Endothelial cell of umbilical vein (primary cell): Measurements from ENCODE around the gene TAB3. TPM values are rescaled to one million over a fixed set of nuclear protein-coding genes. Genes with fewer than 3 reads are reported as not detected.

ENCODE experiments used
- BruUV-seq: library from RNA; stranded (reverse); fragments of 400-500 nt; replicated peaks from 2 replicates; lab custom pipeline; 2021; lab: Mats Ljungman, UMichigan
- CTCF ChIA-PET: fragments of 300-600, 350-600 bp; sonication (Branson Sonifier 250); formaldehyde crosslinking; loops from one replicate; lab custom pipeline; 2021; ENCODE audit warnings: antibody characterized with exemption, inconsistent platforms; lab: Charles Lee
- POLR2A ChIA-PET: fragments of 300-600, 350-600 bp; sonication (Branson Sonifier 250); formaldehyde crosslinking; loops from one replicate; lab custom pipeline; 2021; ENCODE audit warnings: antibody characterized with exemption, inconsistent platforms; lab: Charles Lee
- DNase-seq: peaks from one replicate; pipeline ENCODE4 v3.0.0-alpha.2; 2011; ENCODE audit warnings: low read depth, low spot score
- FAIRE-seq: peaks from 2 replicates; lab custom pipeline; 2011; peaks lifted over from hg19 to GRCh38; lab: Jason Lieb, UNC
- H2AFZ ChIP-seq: 2 replicates; pipeline ENCODE4 v1.6.0; 2012; ENCODE audit warnings: low read depth, low read length, control low read depth, inconsistent platforms
- H3K27ac ChIP-seq: 2 replicates; pipeline ENCODE4 v1.5.1; 2011; ENCODE audit warnings: low read depth, mild to moderate bottlenecking, control low read depth, low read length, moderate library complexity; ENCODE audit not compliant: insufficient read depth
- H3K27me3 ChIP-seq, 2 experiments: 2 replicates each; pipeline versions ENCODE4 v1.6.0 to v1.6.1; 2011; ENCODE audit warnings: low read length in 2 of 2, mixed read lengths in 1 of 2; ENCODE audit not compliant: control insufficient read depth in 2 of 2, insufficient read depth in 2 of 2
- H3K36me3 ChIP-seq, 2 experiments: 2 replicates in 1 of 2; 3 replicates in 1 of 2; pipeline ENCODE4 v1.5.1; 2011; ENCODE audit warnings: low read length in 2 of 2, mild to moderate bottlenecking in 1 of 2, moderate library complexity in 1 of 2; ENCODE audit not compliant: control insufficient read depth in 2 of 2, insufficient read depth in 2 of 2; ENCODE audit errors: extremely low read depth in 1 of 2
- H3K4me1 ChIP-seq: 3 replicates; pipeline ENCODE4 v1.5.1; 2011; ENCODE audit warnings: mild to moderate bottlenecking, low read length; ENCODE audit not compliant: control insufficient read depth, insufficient read depth; ENCODE audit errors: extremely low read depth
- H3K4me2 ChIP-seq: 2 replicates; pipeline ENCODE4 v1.6.1; 2011; ENCODE audit warnings: low read length, control low read depth, mixed read lengths; ENCODE audit not compliant: insufficient read depth
- H3K4me3 ChIP-seq, 3 experiments: fragments of 200-600 bp in 1 of 3; sonication (generic), shearing (Covaris generic) in 1 of 3; replicated peaks in 1 of 3; 2 replicates each; pipeline ENCODE4 v1.5.1; 2011 to 2016; ENCODE audit warnings: control low read depth in 3 of 3, low read length in 3 of 3, mild to moderate bottlenecking in 2 of 3, inconsistent platforms in 1 of 3, low read depth in 1 of 3, moderate library complexity in 1 of 3; ENCODE audit not compliant: insufficient read depth in 1 of 3
- H3K79me2 ChIP-seq: 2 replicates; pipeline ENCODE4 v1.6.0; 2012; ENCODE audit warnings: low read length, inconsistent platforms; ENCODE audit not compliant: control insufficient read depth, insufficient read depth
- H3K9ac ChIP-seq: replicated peaks from 2 replicates; pipeline ENCODE3; 2011; ENCODE audit warnings: low read length, control low read depth; ENCODE audit not compliant: insufficient read depth; ENCODE audit errors: extremely low read depth
- H3K9me1 ChIP-seq: replicated peaks from 3 replicates; pipeline ENCODE4 v1.6.0; 2011; ENCODE audit warnings: mild to moderate bottlenecking, low read length; ENCODE audit not compliant: control insufficient read depth, insufficient read depth; ENCODE audit errors: extremely low read depth
- H3K9me3 ChIP-seq: replicated peaks from 2 replicates; pipeline ENCODE4 v1.5.1; 2012; ENCODE audit warnings: low read length, inconsistent platforms; ENCODE audit not compliant: control insufficient read depth, insufficient read depth
- H4K20me1 ChIP-seq: replicated peaks from 2 replicates; pipeline ENCODE3; 2011; ENCODE audit warnings: mild to moderate bottlenecking, low read length; ENCODE audit not compliant: control insufficient read depth, insufficient read depth; ENCODE audit errors: extremely low read depth
- CTCF ChIP-seq, 2 donors: IDR thresholded peaks; 1 replicate in 1 of 2; 2 replicates in 1 of 2; pipeline ENCODE4 v1.5.1; 2011; ENCODE audit warnings: low read length in 2 of 2, mild to moderate bottlenecking in 2 of 2, moderate library complexity in 2 of 2, control low read depth in 1 of 2, inconsistent platforms in 1 of 2, low read depth in 1 of 2; ENCODE audit not compliant: insufficient read depth in 1 of 2; ENCODE audit errors: extremely low read depth in 1 of 2
- EZH2 ChIP-seq: IDR thresholded peaks from 2 replicates; pipeline ENCODE4 v1.6.1; 2012; ENCODE audit warnings: borderline replicate concordance, low read depth, mild to moderate bottlenecking, moderate library complexity, low read length, inconsistent platforms; ENCODE audit not compliant: severe bottlenecking
- FOS ChIP-seq: IDR thresholded peaks from 2 replicates; pipeline ENCODE4 v1.6.1; 2011; ENCODE audit warnings: mild to moderate bottlenecking, low read length, moderate library complexity, borderline replicate concordance; ENCODE audit not compliant: insufficient read depth
- GATA2 ChIP-seq: IDR thresholded peaks from 2 replicates; pipeline ENCODE4 v1.7.0; 2011; ENCODE audit warnings: low read depth, mild to moderate bottlenecking, moderate library complexity, mixed read lengths, low read length; ENCODE audit not compliant: insufficient read length, insufficient read depth
- JUN ChIP-seq: IDR thresholded peaks from 2 replicates; pipeline ENCODE4 v1.6.1; 2011; ENCODE audit warnings: borderline replicate concordance, low read depth; ENCODE audit not compliant: insufficient read length, insufficient read depth
- MAX ChIP-seq: IDR thresholded peaks from 2 replicates; pipeline ENCODE4 v1.6.1; 2011; ENCODE audit not compliant: insufficient read depth, insufficient read length
- MYC ChIP-seq: IDR thresholded peaks from one replicate; pipeline ENCODE4 v1.6.1; 2011; ENCODE audit warnings: mild to moderate bottlenecking, low read depth, low read length
- POLR2A ChIP-seq: IDR thresholded peaks from 2 replicates; pipeline ENCODE4 v1.6.1; 2012; ENCODE audit warnings: low read depth, mild to moderate bottlenecking, control low read depth, low read length
- POLR2AphosphoS5 ChIP-seq: IDR thresholded peaks from 2 replicates; pipeline ENCODE4 v1.6.1; 2012; ENCODE audit warnings: low read depth, mild to moderate bottlenecking, control low read depth, low read length, moderate library complexity; ENCODE audit not compliant: insufficient read depth
- dilution Hi-C: fragments of 300-500 bp; cut with MboI; formaldehyde crosslinking; loops from one replicate; pipeline ENCODE4 v1.15.0; 2019; ENCODE audit warnings: low sequenced_read_pairs; ENCODE audit not compliant: extremely low pct_ligation_motif_present
- intact Hi-C: fragments of 100-400 bp; cut with micrococcal nuclease; formaldehyde crosslinking; loops from one replicate; pipeline ENCODE4 v1.10.0; 2022
- polyA plus RNA-seq, 4 experiments: library from polyadenylated mRNA; depleted of rRNA in 3 of 4; stranded (reverse) in 3 of 4; unstranded in 1 of 4; fragments of >200 nt; gene quantifications; 2 replicates each; pipeline versions ENCODE4 v1.2.1 to v1.2.3, GENCODE V29; 2011 to 2012; ENCODE audit warnings: missing spikeins in 1 of 4
- total RNA-seq: library from RNA; stranded (reverse); gene quantifications from 2 replicates; pipeline ENCODE4 v1.2.3, GENCODE V29; 2021

Gene TAB3
- total and polyA plus RNA-seq, 2 donors (not counting 3 experiments of a cell fraction or from before 2014, with no cell fraction given) = 11.5 to 11.7 TPM

GRCh38 chrX:30881797-30882196 is 7.3 kb downstream of the TAB3 start:
- H4K20me1 ChIP-seq = no peaks in the 10 kb centered on the region
- TF ChIP-seq FOS (no peak), GATA2 (no peak), POLR2A (no peak), POLR2AphosphoS5 (no peak), EZH2 (no peak), CTCF (IDR thresholded peaks at IDR 0.05; ENCODE audit: extremely low read depth in 1 of 2, insufficient read depth in 1 of 2, low read depth in 1 of 2, low read length in 2 of 2) (no peak)
- H3K27ac ChIP-seq = no peak overlapping the region
- dilution Hi-C loops (no loop called here), intact Hi-C loops (loop anchor here (10.0 kb wide), 1 partner anchor 147 kb away; no protein-coding TSS in a partner anchor)
- CTCF ChIA-PET = no interaction called here
- H3K9ac ChIP-seq = no peak overlapping the region
- FAIRE-seq (no peak), DNase-seq (no peak)
- BruUV-seq = no TSS peak
- POLR2A ChIA-PET = no interaction called here
- H3K36me3 ChIP-seq = no peaks in the 10 kb centered on the region
- H2AFZ ChIP-seq = no peak overlapping the region
- no peak overlapping the region for H3K4me2 ChIP-seq
- H3K27me3 ChIP-seq = no peaks in the 10 kb centered on the region
- H3K9me3 ChIP-seq = no peaks in the 10 kb centered on the region
- no peaks in the 10 kb centered on the region for H3K4me1 ChIP-seq
- peaks cover 16% of the 10 kb centered on the region for H3K79me2 ChIP-seq
- no peak overlapping the region for H3K4me3 ChIP-seq
- no peaks in the 10 kb centered on the region for H3K9me1 ChIP-seq

GRCh38 chrX:30881390-30881789 is 7.7 kb downstream of the TAB3 start:
- H4K20me1 ChIP-seq = no peaks in the 10 kb centered on the region
- no peaks in the 10 kb centered on the region for H3K4me1 ChIP-seq
- H2AFZ ChIP-seq = no peak overlapping the region
- FAIRE-seq = no peak
- no peaks in the 10 kb centered on the region for H3K9me3 ChIP-seq
- POLR2A ChIA-PET = no interaction called here
- H3K27ac ChIP-seq = no peak overlapping the region
- peaks cover 14% of the 10 kb centered on the region for H3K79me2 ChIP-seq
- no peak for TF ChIP-seq MAX
- no peak for TF ChIP-seq CTCF (IDR thresholded peaks at IDR 0.05; ENCODE audit: extremely low read depth in 1 of 2, insufficient read depth in 1 of 2, low read depth in 1 of 2, low read length in 2 of 2)
- no peak for TF ChIP-seq POLR2AphosphoS5
- no peak for TF ChIP-seq POLR2A
- no peak for TF ChIP-seq GATA2
- TF ChIP-seq MYC = no peak
- no peak for TF ChIP-seq FOS
- no peak for TF ChIP-seq EZH2
- TF ChIP-seq JUN = no peak
- intact Hi-C loops = loop anchor here (10.0 kb wide), 1 partner anchor 147 kb away; no protein-coding TSS in a partner anchor
- no peak overlapping the region for H3K4me3 ChIP-seq
- dilution Hi-C loops = no loop called here
- H3K27me3 ChIP-seq = no peaks in the 10 kb centered on the region
- CTCF ChIA-PET = no interaction called here
- H3K9ac ChIP-seq = no peak overlapping the region
- BruUV-seq = no TSS peak
- no peaks in the 10 kb centered on the region for H3K36me3 ChIP-seq
- H3K9me1 ChIP-seq = no peaks in the 10 kb centered on the region
- DNase-seq = no peak
- no peak overlapping the region for H3K4me2 ChIP-seq
